ENCODE measurements around the gene NBEA.

Gene NBEA

DNA sequence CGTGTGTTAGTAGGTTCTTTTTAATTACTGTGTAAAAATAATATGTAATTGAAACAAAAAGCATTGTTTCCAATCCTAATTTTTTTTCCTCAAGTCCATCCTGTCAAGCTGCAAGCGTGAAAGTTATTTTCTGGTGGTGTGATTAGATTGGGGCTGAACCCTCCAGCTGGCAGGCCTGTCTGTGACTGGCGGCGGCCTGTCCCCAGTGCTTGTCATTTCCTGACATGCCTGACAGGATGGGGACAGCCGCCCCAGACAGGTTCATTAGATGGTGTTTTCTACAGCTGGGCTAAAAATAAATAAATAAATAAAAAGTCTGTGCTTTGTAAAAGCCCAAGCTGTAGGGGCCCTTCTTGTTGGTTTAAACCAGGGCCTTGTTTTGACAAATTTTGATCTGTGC, 588.1 kb downstream of the NBEA start:
- Histone ChIP-seq H3K36me3 (ENCODE audit: control insufficient read depth, insufficient read depth, low read length) (no peaks in the 10 kb centered on the region), H3K4me3 (ENCODE audit: insufficient read depth, low read depth, low read length) (no peak overlapping the region), H3K27me3 (ENCODE audit: control insufficient read depth, insufficient read depth, low read length, poor library complexity, severe bottlenecking) (no peaks in the 10 kb centered on the region), H3K4me1 (ENCODE audit: control insufficient read depth, insufficient read depth, low read length) (no peaks in the 10 kb centered on the region), H3K27ac (ENCODE audit: insufficient read depth, low read depth, low read length, poor library complexity, severe bottlenecking) (no peak overlapping the region), H3K9me3 (ENCODE audit: control insufficient read depth, low read length) (no peaks in the 10 kb centered on the region)
- 86 to 88% methylated on average over 4 to 5 of the region's 5 CpGs for WGBS, 2 experiments

DNA sequence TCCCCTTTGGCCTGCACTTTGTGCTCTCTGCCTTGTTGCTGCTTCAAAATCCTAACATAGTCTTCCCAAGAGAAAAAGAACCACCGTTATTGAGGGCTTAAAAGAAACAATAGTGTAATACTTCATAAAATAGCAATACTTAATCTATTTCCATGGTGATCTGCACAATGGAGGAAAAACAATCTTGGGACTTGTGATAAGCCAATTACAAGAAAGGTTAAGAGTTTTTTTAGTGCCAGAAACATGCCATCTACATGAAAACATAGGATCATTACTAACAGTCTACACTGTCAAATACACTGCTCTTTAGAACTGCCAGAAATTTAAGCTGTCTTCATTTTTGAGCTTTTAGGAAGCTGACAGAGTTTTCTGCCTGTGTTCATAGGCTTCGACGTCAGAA, 588.5 kb downstream of the NBEA start:
- Histone ChIP-seq H3K27ac (ENCODE audit: insufficient read depth, low read depth, low read length, poor library complexity, severe bottlenecking) (no peak overlapping the region), H3K9me3 (ENCODE audit: control insufficient read depth, low read length) (no peaks in the 10 kb centered on the region), H3K4me3 (ENCODE audit: insufficient read depth, low read depth, low read length) (no peak overlapping the region), H3K27me3 (ENCODE audit: control insufficient read depth, insufficient read depth, low read length, poor library complexity, severe bottlenecking) (no peaks in the 10 kb centered on the region), H3K4me1 (ENCODE audit: control insufficient read depth, insufficient read depth, low read length) (no peaks in the 10 kb centered on the region), H3K36me3 (ENCODE audit: control insufficient read depth, insufficient read depth, low read length) (no peaks in the 10 kb centered on the region)
- 100% methylated on average over 1 to 2 of the region's 3 CpGs for WGBS, 2 experiments

DNA sequence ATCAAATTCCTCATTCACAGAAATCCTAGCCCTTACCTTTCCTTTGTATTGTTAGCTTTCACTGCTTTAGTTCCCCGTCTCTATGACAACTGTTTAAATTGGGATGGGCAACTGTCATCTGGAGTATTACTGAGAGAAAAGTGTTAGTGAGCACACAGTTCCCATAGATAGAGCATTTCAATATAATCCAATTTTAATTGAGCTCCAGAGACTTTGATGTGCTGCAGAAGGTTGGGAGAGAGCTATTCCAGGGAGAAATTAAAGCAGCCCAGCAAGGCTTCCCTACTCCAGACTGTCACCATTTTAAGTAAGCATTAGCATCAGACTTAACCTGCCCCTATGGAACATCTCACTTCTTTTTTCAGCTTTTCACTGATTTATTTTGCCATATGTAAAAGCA, 589.5 kb downstream of the NBEA start:
- WGBS, 2 experiments: 86 to 100% methylated on average over 1 of the region's 1 CpG
- Histone ChIP-seq H3K4me1 (ENCODE audit: control insufficient read depth, insufficient read depth, low read length) (no peaks in the 10 kb centered on the region), H3K27ac (ENCODE audit: insufficient read depth, low read depth, low read length, poor library complexity, severe bottlenecking) (no peak overlapping the region)

DNA sequence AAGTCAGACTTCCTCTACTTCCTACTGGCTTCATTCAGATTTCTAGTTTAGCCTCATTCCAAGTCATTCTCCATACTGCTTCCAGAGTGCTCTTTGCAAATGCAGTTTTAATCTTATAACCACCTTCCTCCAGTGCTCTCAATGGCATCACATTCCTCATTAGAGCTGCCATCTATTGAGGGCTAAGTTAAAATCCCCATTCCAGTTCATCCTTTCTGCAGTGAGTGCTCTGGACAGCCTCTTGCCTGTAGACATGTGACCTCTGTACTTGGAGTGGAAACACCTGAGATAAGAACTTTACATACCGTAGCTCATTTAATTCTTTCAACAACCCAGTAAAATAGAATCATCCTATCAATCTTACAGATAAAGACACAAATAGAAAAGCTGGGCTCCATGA, 592.3 kb downstream of the NBEA start:
- Histone ChIP-seq H3K27me3 (ENCODE audit: control insufficient read depth, insufficient read depth, low read length, poor library complexity, severe bottlenecking) (no peaks in the 10 kb centered on the region), H3K4me3 (ENCODE audit: insufficient read depth, low read depth, low read length) (no peak overlapping the region), H3K36me3 (ENCODE audit: control insufficient read depth, insufficient read depth, low read length) (no peaks in the 10 kb centered on the region), H3K27ac (ENCODE audit: insufficient read depth, low read depth, low read length, poor library complexity, severe bottlenecking) (no peak overlapping the region), H3K4me1 (ENCODE audit: control insufficient read depth, insufficient read depth, low read length) (no peaks in the 10 kb centered on the region), H3K9me3 (ENCODE audit: control insufficient read depth, low read length) (no peaks in the 10 kb centered on the region)
- 94 to 95% methylated on average over 1 of the region's 1 CpG for WGBS, 2 experiments

More for the DNA sequence above, 589.5 kb downstream of the NBEA start:
- Histone ChIP-seq H3K9me3 (ENCODE audit: control insufficient read depth, low read length) (no peaks in the 10 kb centered on the region), H3K27me3 (ENCODE audit: control insufficient read depth, insufficient read depth, low read length, poor library complexity, severe bottlenecking) (no peaks in the 10 kb centered on the region), H3K36me3 (ENCODE audit: control insufficient read depth, insufficient read depth, low read length) (no peaks in the 10 kb centered on the region), H3K4me3 (ENCODE audit: insufficient read depth, low read depth, low read length) (no peak overlapping the region)

DNA sequence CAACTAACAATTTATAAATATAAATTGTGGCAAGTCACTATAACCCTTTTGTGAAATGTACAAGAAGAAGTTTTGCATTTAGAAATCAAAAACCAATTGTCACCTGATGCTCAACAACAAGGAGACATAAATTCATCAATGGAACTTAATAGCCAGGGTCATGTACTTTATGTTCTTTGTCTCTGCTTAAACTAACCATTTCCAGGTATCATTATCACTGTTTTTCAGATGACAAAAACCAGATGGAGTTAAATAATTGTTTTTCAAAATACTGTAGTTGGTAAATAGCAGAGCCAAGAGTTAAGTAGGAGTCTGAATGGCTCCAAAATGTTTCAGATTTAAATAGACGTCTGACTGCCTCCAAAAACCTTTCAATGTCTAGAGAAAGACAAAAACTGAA, 606.7 kb downstream of the NBEA start:
- 77 to 87% methylated on average over 1 of the region's 1 CpG for WGBS, 2 experiments

DNA sequence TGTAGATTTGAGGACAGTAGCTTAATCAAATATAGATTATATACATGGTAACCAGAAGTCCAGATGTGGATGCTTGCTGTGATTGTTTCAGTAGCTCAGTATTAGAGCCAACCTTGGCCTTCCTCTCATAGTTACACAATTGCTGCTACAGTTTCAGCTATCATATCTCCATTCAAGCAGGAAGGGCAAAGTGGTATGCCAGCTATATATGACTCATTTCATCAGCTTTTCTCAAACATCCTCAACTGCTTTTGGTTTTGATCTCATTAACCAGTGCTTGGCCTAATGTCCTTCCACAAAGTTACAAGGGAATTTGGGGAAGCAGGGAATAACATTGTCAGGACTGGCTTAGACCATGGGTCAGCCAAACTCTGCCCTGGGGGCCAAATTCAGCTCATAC, 607.4 kb downstream of the NBEA start:
- no peaks in the 10 kb centered on the region for H3K9me3 ChIP-seq (ENCODE audit: control insufficient read depth, low read length)
- no peaks in the 10 kb centered on the region for H3K36me3 ChIP-seq (ENCODE audit: control insufficient read depth, insufficient read depth, low read length)
- no peak overlapping the region for H3K4me3 ChIP-seq (ENCODE audit: insufficient read depth, low read depth, low read length)
- no peaks in the 10 kb centered on the region for H3K4me1 ChIP-seq (ENCODE audit: control insufficient read depth, insufficient read depth, low read length)
- no peak overlapping the region for H3K27ac ChIP-seq (ENCODE audit: insufficient read depth, low read depth, low read length, poor library complexity, severe bottlenecking)
- no peaks in the 10 kb centered on the region for H3K27me3 ChIP-seq (ENCODE audit: control insufficient read depth, insufficient read depth, low read length, poor library complexity, severe bottlenecking)

More for the DNA sequence above, 606.7 kb downstream of the NBEA start:
- Histone ChIP-seq H3K27ac (ENCODE audit: insufficient read depth, low read depth, low read length, poor library complexity, severe bottlenecking) (no peak overlapping the region), H3K4me3 (ENCODE audit: insufficient read depth, low read depth, low read length) (no peak overlapping the region), H3K27me3 (ENCODE audit: control insufficient read depth, insufficient read depth, low read length, poor library complexity, severe bottlenecking) (no peaks in the 10 kb centered on the region), H3K36me3 (ENCODE audit: control insufficient read depth, insufficient read depth, low read length) (no peaks in the 10 kb centered on the region), H3K4me1 (ENCODE audit: control insufficient read depth, insufficient read depth, low read length) (no peaks in the 10 kb centered on the region), H3K9me3 (ENCODE audit: control insufficient read depth, low read length) (no peaks in the 10 kb centered on the region)

DNA sequence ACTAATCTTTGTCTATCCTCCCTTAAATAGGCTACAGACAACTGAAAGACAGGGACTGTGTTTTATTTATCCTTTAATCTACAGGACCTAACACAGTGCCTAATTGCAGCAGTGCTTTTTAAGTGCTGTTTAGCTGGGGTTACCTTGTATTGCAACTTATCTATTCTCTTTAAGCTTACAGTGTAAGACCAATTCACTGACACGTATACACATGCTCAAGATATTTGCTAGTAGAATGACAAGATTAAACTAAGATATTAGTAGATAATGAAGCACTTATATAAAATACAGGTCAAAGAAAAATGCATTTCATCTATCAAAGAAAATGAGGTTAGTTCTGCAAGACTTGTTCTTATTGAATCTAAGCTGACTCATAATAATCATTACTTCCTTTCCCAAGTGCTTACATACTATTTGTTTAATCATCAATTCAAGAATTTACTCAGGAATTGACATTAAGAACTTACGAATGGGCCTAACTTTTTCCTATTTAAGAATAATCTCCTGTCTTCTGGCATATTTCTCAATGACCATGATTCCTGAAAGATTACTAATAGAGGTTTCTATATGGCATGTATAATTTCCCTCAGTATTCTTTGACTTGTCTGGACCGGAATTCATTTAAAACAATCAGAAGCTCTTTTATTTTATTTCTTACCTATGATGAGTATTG, 610.2 kb downstream of the NBEA start:
- WGBS, 2 experiments: 44 to 85% methylated on average over 1 to 2 of the region's 3 CpGs
- Histone ChIP-seq H3K36me3 (ENCODE audit: control insufficient read depth, insufficient read depth, low read length) (no peaks in the 10 kb centered on the region), H3K27me3 (ENCODE audit: control insufficient read depth, insufficient read depth, low read length, poor library complexity, severe bottlenecking) (no peaks in the 10 kb centered on the region), H3K27ac (ENCODE audit: insufficient read depth, low read depth, low read length, poor library complexity, severe bottlenecking) (no peak overlapping the region), H3K9me3 (ENCODE audit: control insufficient read depth, low read length) (no peaks in the 10 kb centered on the region), H3K4me1 (ENCODE audit: control insufficient read depth, insufficient read depth, low read length) (no peaks in the 10 kb centered on the region), H3K4me3 (ENCODE audit: insufficient read depth, low read depth, low read length) (no peak overlapping the region)

DNA sequence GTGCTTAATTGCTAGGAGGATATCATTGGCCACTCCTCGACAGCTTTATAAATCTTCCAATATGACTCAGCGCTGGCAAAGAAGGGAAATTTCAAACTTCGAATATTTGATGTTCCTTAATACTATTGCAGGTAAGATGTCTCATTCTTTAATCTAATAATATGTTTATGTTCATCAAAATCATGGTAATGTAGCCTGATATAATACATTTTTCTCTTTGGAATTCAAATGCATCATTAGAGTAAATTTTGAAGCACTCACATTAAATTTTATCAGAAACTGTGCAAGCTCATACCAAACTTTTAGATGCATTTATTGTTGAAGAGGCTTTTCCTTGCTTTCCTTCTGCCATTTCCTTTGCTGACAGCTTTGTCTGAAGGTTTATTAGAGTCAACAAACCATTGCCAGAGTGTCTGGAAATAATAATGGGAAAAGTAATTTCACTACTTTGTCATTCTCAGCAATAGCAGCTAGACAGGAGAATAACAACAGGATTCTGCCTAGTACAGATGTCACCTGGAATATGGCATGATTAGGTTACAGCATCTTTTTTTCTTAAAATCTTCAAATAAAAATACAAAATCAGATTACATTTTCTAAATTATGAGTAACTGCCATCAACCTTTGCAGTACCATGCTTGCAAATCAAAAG, 613.0 kb downstream of the NBEA start:
- WGBS, 2 experiments: 89 to 100% methylated on average over 1 to 3 of the region's 3 CpGs
- Histone ChIP-seq H3K27ac (ENCODE audit: insufficient read depth, low read depth, low read length, poor library complexity, severe bottlenecking) (no peak overlapping the region), H3K36me3 (ENCODE audit: control insufficient read depth, insufficient read depth, low read length) (no peaks in the 10 kb centered on the region), H3K4me1 (ENCODE audit: control insufficient read depth, insufficient read depth, low read length) (no peaks in the 10 kb centered on the region), H3K9me3 (ENCODE audit: control insufficient read depth, low read length) (no peaks in the 10 kb centered on the region), H3K27me3 (ENCODE audit: control insufficient read depth, insufficient read depth, low read length, poor library complexity, severe bottlenecking) (no peaks in the 10 kb centered on the region), H3K4me3 (ENCODE audit: insufficient read depth, low read depth, low read length) (no peak overlapping the region)

DNA sequence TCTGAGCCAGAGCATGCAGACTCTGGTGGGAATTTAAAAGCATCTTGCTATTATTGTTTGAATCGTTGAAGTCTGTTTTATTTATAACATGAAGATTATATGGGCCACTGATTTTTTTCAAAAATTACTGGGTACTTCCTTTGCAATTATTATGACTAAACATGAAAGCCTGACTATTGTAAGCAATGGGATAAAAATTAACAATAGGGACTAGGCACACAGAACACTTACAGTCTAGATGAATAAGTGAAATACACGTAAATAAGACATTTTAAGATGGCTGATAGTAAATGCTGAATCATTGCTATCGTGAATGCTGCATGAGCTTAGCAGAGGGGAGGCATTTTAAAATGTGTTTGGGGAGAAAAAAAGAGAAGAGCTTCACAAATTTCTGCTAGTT, 615.4 kb downstream of the NBEA start:
- Histone ChIP-seq H3K4me1 (ENCODE audit: control insufficient read depth, insufficient read depth, low read length) (no peaks in the 10 kb centered on the region), H3K27me3 (ENCODE audit: control insufficient read depth, insufficient read depth, low read length, poor library complexity, severe bottlenecking) (no peaks in the 10 kb centered on the region), H3K36me3 (ENCODE audit: control insufficient read depth, insufficient read depth, low read length) (no peaks in the 10 kb centered on the region), H3K9me3 (ENCODE audit: control insufficient read depth, low read length) (no peaks in the 10 kb centered on the region), H3K4me3 (ENCODE audit: insufficient read depth, low read depth, low read length) (no peak overlapping the region), H3K27ac (ENCODE audit: insufficient read depth, low read depth, low read length, poor library complexity, severe bottlenecking) (no peak overlapping the region)
- 98 to 100% methylated on average over 2 to 3 of the region's 3 CpGs for WGBS, 2 experiments

DNA sequence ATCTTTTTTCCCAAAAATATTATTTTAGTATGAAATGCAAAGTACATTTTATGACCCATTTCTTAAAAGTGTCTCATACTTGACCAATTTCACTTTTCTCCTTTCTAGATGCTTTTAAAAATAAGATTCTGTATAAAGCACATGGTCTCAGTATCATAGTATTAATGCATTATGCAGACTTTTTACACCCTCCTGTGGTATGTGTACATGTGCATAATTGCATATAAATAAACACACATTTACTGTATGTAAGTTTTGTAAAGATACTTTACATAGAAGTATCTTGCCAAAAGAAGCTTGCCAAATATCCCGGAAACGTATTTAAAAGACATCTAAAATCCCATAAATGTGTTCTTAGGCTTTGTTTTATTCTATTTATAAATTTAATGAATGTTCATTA, 619.5 kb downstream of the NBEA start:
- Histone ChIP-seq H3K4me1 (ENCODE audit: control insufficient read depth, insufficient read depth, low read length) (no peaks in the 10 kb centered on the region), H3K27ac (ENCODE audit: insufficient read depth, low read depth, low read length, poor library complexity, severe bottlenecking) (no peak overlapping the region), H3K27me3 (ENCODE audit: control insufficient read depth, insufficient read depth, low read length, poor library complexity, severe bottlenecking) (no peaks in the 10 kb centered on the region), H3K36me3 (ENCODE audit: control insufficient read depth, insufficient read depth, low read length) (no peaks in the 10 kb centered on the region), H3K4me3 (ENCODE audit: insufficient read depth, low read depth, low read length) (no peak overlapping the region), H3K9me3 (ENCODE audit: control insufficient read depth, low read length) (no peaks in the 10 kb centered on the region)
- no CpG with 5 or more reads among the region's 2 CpGs for WGBS, 2 experiments
